ENCODE results near the gene PLEKHA6.

DNA sequence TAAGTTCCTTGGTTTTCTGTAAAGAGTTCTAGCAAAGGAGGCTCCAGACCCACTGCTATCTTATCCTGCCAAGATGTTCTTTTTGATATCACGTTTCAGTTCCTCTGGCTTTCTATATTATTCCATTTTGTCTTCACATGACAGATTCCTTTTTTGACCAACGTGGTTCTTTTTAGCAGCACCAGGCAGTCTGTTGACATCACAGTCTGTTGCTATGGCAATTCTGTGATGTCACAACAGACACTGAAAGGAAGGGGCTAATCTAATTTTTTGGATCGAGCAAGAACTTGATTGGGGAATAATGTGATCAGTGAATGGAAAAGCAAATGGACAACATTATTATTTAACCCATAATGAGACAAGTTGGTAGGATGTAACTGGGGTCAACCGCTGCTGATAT lies 81.5 kb downstream of the PLEKHA6 start:
- TF ChIP-seq CTCF (IDR thresholded peaks at IDR 0.05; ENCODE audit: insufficient read depth, low read length) (no peak), POLR2AphosphoS5 (IDR thresholded peaks at IDR 0.05; ENCODE audit: low read depth) (no peak)
- TF ChIP-seq, protein P1, sequence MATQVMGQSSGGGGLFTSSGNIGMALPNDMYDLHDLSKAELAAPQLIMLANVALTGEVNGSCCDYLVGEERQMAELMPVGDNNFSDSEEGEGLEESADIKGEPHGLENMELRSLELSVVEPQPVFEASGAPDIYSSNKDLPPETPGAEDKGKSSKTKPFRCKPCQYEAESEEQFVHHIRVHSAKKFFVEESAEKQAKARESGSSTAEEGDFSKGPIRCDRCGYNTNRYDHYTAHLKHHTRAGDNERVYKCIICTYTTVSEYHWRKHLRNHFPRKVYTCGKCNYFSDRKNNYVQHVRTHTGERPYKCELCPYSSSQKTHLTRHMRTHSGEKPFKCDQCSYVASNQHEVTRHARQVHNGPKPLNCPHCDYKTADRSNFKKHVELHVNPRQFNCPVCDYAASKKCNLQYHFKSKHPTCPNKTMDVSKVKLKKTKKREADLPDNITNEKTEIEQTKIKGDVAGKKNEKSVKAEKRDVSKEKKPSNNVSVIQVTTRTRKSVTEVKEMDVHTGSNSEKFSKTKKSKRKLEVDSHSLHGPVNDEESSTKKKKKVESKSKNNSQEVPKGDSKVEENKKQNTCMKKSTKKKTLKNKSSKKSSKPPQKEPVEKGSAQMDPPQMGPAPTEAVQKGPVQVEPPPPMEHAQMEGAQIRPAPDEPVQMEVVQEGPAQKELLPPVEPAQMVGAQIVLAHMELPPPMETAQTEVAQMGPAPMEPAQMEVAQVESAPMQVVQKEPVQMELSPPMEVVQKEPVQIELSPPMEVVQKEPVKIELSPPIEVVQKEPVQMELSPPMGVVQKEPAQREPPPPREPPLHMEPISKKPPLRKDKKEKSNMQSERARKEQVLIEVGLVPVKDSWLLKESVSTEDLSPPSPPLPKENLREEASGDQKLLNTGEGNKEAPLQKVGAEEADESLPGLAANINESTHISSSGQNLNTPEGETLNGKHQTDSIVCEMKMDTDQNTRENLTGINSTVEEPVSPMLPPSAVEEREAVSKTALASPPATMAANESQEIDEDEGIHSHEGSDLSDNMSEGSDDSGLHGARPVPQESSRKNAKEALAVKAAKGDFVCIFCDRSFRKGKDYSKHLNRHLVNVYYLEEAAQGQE (IDR thresholded peaks at IDR 0.05; ENCODE audit: insufficient replicate concordance, low read depth) = no peak
